ENCODE results near the gene PM20D1. TPM values are rescaled to one million over a fixed set of nuclear protein-coding genes. Genes with fewer than 3 reads are reported as not detected.
A peak's percentile ranks its signal among the peaks of the same experiment; 100 is the strongest.

The PM20D1 gene
- total RNA-seq, 1 donor from 2014 or later: not detected

- no peak for DNase-seq (ENCODE audit: low read depth in 2 of 2)
Observed at GRCh38 chr1:205804605-205805004, 45.3 kb downstream of the PM20D1 start.

- no peak for DNase-seq (ENCODE audit: low read depth in 2 of 2)
Observed at GRCh38 chr1:205803986-205804385, 45.9 kb downstream of the PM20D1 start.

DNA sequence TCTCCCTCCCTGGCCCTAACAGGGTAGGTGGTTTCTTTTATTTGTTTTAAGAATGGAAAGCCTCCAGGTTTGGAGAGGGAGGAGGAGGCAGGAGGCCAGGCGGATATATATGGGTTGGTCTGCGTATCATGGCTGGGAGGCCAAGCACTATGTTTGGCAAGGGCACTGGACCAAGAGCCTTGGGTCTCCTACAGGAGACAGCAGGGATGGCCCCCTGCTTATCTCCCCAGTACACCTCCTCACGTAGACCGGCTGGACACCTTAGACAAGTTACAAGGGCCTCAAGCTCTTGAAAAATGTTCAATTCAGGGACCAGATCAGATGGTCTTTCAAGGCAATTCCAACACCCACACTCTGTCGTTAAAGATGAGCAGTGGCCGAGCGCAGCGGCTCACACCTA, 47.9 kb downstream of the PM20D1 start:
- no peak for DNase-seq (ENCODE audit: low read depth in 2 of 2)

DNA sequence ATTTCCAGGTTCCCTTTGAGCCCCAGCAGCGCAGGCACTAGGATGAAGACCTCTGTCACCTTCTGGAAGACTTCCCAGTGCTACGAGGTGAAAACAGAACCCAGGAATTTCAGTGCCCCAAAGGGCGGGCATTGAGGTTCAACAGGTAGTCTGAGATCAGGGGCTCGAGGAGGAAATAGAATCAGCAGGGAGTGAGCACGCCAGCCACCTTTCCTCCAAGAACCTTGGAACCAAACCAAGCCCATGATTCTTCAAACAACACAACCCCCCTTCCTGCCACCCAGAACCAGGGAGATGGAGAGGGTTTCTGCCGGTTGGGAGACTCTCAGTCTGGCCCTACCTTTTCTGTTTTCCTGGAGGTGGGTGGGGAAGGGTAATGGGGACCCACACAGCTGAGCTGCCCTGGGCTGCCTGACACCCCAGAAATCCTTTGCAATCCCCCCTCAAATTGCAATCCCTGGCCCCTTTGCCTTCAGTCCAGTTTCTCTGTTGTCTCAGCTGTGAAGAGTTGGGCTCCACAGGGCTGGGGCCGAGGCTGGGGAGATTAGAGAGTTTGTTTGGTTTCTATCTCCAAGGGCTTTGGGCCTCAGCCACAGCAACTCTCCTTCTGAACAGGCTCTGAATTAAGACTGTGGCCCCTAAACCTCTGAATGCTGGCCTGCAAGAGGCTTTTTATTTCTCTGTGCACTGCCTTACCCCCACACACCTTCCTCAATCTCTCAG, 48.8 kb downstream of the PM20D1 start:
- DNase-seq (ENCODE audit: low read depth in 2 of 2): no peak

GRCh38 chr1:205800427-205800826, 49.5 kb downstream of the PM20D1 start:
- DNase-seq (ENCODE audit: low read depth in 2 of 2): no peak

DNA sequence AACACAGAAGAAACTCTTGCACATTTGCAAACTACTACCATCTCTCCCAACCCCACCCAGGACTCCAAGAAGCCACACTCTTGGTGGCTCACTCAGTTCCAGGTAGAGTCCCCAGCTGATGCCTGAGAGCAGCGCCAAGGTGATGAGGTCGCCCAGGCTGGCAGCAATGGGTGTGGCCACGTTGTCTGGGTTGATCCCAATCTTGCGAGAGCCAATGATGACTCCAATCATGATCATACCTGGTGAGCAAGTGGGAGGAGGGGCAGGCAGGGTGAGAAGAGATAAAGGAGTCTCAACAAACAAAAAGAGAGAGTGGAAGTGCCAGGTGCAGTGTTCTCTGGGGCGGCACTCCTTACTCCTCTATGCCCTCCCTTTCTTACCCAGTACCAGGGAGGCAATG, 51.4 kb downstream of the PM20D1 start:
- DNase-seq (ENCODE audit: low read depth in 2 of 2): no peak

GRCh38 chr1:205797168-205797567, 52.8 kb downstream of the PM20D1 start:
- DNase-seq (ENCODE audit: low read depth in 2 of 2): no peak

- no peak for DNase-seq (ENCODE audit: low read depth in 2 of 2)
Observed at GRCh38 chr1:205794011-205794730, 55.8 kb downstream of the PM20D1 start.

DNA sequence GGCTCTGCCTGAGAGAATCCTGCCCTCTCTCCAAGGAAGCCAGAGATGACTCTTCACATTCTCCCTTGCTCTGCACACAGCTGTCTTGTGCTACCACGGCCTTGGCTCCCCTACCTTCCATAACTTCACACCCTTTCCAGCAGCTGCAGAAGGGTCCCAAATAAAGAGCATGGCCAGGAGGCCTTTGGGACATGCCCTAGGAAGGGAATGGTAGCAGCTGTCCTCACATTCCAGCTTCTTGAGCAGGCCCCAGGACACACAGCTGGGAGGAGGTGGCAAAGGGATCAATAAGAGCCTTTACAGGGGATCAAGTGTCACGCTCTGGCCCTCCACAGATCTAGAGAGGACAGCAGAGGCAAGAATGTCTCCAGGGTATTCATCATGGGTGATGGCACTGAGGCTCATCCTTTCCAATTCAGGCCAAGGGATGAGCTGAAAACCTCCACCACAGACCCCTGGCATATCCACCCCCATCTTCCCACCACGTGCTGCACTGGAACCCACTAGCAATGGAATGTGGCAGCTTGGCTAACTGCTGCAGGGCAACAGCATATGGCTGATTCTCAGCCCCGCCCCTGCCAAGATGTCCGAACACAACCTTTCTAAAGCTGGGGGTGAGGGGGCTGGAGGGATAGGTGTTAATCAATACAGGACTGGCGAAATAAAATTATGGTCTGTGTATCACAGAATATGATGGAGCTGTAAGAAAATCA, 56.8 kb downstream of the PM20D1 start:
- no peak for DNase-seq (ENCODE audit: low read depth in 2 of 2)

GRCh38 chr1:205792481-205792881, 57.5 kb downstream of the PM20D1 start:
- no peak for DNase-seq (ENCODE audit: low read depth in 2 of 2)

- DNase-seq (ENCODE audit: low read depth in 2 of 2): peak; percentile 65 to 75
Observed at GRCh38 chr1:205791568-205792180, 58.3 kb downstream of the PM20D1 start.

GRCh38 chr1:205787287-205787916, 62.5 kb downstream of the PM20D1 start:
- DNase-seq (ENCODE audit: low read depth in 2 of 2): no peak

DNA sequence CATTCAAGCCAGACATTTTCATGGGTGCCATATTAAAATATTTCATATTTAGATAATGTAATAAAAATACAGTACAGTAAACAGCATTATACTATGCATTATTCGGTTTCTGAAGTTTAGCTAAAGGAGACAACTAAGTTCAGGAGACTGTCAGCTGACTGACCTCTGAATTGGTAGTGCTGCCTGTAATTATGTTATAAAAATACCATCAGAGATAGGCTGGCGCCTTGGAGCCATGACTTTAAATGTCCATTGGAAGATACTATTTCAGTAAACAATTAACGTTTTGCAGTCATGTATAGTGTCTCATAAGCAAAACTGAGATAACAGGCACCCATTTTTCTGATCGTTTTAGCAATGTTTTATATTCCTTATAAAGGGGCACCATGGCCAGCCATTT, 63.3 kb downstream of the PM20D1 start:
- DNase-seq (ENCODE audit: low read depth in 2 of 2): no peak

- DNase-seq (ENCODE audit: low read depth in 2 of 2): no peak
Observed at GRCh38 chr1:205785446-205785845, 64.5 kb downstream of the PM20D1 start.

DNA sequence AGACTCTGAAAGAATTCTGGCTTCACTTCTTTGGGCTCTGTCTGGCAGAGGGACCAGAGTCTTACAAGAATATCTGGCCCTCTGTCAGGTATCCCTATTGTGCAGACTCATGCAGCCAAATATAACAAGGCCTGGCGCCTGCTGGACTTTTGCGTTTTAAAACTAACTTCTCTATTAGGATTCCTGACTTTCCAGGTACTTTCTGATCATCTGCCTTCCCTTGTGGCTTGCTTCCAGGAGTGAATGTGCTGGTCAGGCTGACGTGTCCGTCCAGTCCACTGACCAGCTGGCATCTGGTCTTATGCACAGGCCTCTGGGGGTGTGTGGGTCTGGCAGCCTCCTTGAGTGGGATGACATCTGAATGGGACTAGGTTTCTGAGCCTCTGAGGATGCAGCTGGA, 66.0 kb downstream of the PM20D1 start:
- no peak for DNase-seq (ENCODE audit: low read depth in 2 of 2)

- no peak for DNase-seq (ENCODE audit: low read depth in 2 of 2)
Observed at GRCh38 chr1:205783433-205783795, 66.5 kb downstream of the PM20D1 start.

DNA sequence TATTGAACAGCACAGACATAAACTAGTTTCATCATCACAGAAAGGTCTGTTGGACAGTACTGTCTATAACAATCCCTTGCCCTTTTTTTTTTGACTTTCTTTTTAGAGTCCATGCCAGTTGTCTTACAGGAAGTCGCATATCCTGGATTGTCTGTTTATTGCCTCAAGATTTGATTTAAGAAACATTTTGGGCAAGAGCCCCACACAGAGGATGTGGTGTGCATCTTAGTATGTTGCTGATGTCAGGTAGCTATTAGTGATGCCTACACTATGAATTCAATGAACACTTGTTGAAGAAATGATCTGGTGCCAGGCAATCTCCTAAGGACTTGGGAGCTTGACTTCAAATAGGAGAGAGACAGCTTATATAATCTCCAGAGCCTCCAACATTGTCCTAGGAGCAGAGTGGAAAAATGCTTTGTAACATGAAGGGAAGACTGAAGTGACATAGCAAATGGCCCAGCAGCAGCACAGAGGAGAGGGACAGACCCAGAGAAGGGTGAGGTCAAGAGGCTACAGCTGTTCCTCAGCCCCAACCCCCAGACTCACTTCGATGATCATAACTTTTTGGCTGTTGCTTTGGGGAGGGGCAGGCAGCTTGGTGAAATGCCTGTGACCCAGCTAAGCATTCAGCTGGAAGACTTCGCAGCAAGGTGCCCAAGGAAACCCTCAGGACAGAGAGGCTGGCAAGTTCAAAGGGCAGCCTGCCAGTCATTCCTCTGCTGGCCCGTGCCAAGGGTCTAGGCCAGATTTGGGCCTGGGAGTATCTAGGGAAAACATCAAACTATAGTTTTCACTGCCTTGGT, 67.1 kb downstream of the PM20D1 start:
- DNase-seq (ENCODE audit: low read depth in 2 of 2): no peak

GRCh38 chr1:205780335-205780734, 69.6 kb downstream of the PM20D1 start:
- DNase-seq (ENCODE audit: low read depth in 2 of 2): no peak

Data from lung microvascular endothelial cell (primary cell).